Vagina (tissue), 2 donors: ENCODE measurements around the gene OR5P2.

Experiments
- CTCF ChIP-seq, 3 experiments: fragments of 450-650 bp in 2 of 3; fragments of 200-600 bp in 1 of 3; sonication (generic) in 1 of 3; IDR thresholded peaks; one replicate each; pipeline ENCODE4 v1.5.1; 2017 to 2019; ENCODE audit warnings: antibody characterized with exemption in 3 of 3, mild to moderate bottlenecking in 2 of 3, moderate library complexity in 2 of 3
- POLR2A ChIP-seq, 2 donors: fragments of 450-650 bp; IDR thresholded peaks; one replicate each; pipeline ENCODE4 v1.6.1; 2017; ENCODE audit warnings: antibody characterized with exemption in 2 of 2, mild to moderate bottlenecking in 2 of 2, moderate library complexity in 2 of 2
- POLR2AphosphoS5 ChIP-seq, 2 donors: sonication (generic); formaldehyde crosslinking; IDR thresholded peaks; one replicate each; pipeline ENCODE4 v1.9.0; 2017; ENCODE audit warnings: antibody characterized with exemption in 2 of 2, mild to moderate bottlenecking in 2 of 2, low read depth in 1 of 2; ENCODE audit not compliant: insufficient read depth in 1 of 2

- TF ChIP-seq CTCF (IDR thresholded peaks at IDR 0.05) (no peak), POLR2A (IDR thresholded peaks at IDR 0.05) (no peak), POLR2AphosphoS5 (IDR thresholded peaks at IDR 0.05; ENCODE audit: insufficient read depth in 1 of 2, low read depth in 1 of 2) (no peak)
Observed at GRCh38 chr11:7775689-7776088, 21.1 kb downstream of the OR5P2 start.
